DND-41 (cell line): Measurements from ENCODE around the gene TMEM62.

ENCODE experiments used
- ATAC-seq: fragments of 200-7000 bp; cut with Tn5 transposase; 3 replicates; pipeline ENCODE4 v1.9.1; 2021; ENCODE audit warnings: low read depth; ENCODE audit not compliant: insufficient read depth
- DNase-seq: peaks from one replicate; pipeline ENCODE4 v3.0.0-alpha.2; 2020
- H2AFZ ChIP-seq: 2 replicates; pipeline ENCODE4 v1.6.0; 2012; ENCODE audit warnings: low read depth, low read length
- H3K27ac ChIP-seq: 2 replicates; pipeline ENCODE4 v1.5.1; 2012; ENCODE audit warnings: low read length, inconsistent platforms
- H3K27me3 ChIP-seq: fragments of 200-600 bp; sonication (generic); 2 replicates; pipeline ENCODE4 v1.6.0; 2012; ENCODE audit warnings: low read length, mild to moderate bottlenecking, inconsistent platforms; ENCODE audit not compliant: insufficient read depth, poor library complexity
- H3K36me3 ChIP-seq: 2 replicates; pipeline ENCODE4 v1.5.1; 2012; ENCODE audit warnings: low read length, inconsistent platforms; ENCODE audit not compliant: insufficient read depth
- H3K4me1 ChIP-seq: 2 replicates; pipeline ENCODE4 v1.5.1; 2012; ENCODE audit warnings: mild to moderate bottlenecking, low read length; ENCODE audit not compliant: insufficient read depth
- H3K4me2 ChIP-seq: 2 replicates; pipeline ENCODE4 v1.6.0; 2012; ENCODE audit warnings: mild to moderate bottlenecking, moderate library complexity, low read length, inconsistent platforms; ENCODE audit not compliant: insufficient read depth
- H3K4me3 ChIP-seq, 2 experiments: fragments of 200-600 bp in 1 of 2; shearing (Covaris generic) in 1 of 2; 2 replicates each; pipeline ENCODE4 v1.5.1; 2012 to 2016; ENCODE audit warnings: inconsistent platforms in 2 of 2, low read length in 2 of 2, mild to moderate bottlenecking in 2 of 2, low read depth in 1 of 2, moderate library complexity in 1 of 2
- H3K79me2 ChIP-seq: 2 replicates; pipeline ENCODE4 v1.6.0; 2012; ENCODE audit warnings: low read length, inconsistent platforms; ENCODE audit not compliant: insufficient read depth
- H3K9ac ChIP-seq: 2 replicates; pipeline ENCODE4 v1.6.0; 2012; ENCODE audit warnings: low read depth, mild to moderate bottlenecking, inconsistent platforms, low read length, moderate library complexity
- H3K9me3 ChIP-seq: 2 replicates; pipeline ENCODE4 v1.5.1; 2012; ENCODE audit warnings: low read length, moderate library complexity, mild to moderate bottlenecking, inconsistent platforms; ENCODE audit not compliant: insufficient read depth, severe bottlenecking
- H4K20me1 ChIP-seq: 2 replicates; pipeline ENCODE4 v1.6.0; 2012; ENCODE audit warnings: low read length; ENCODE audit not compliant: insufficient read depth
- CTCF ChIP-seq: IDR thresholded peaks from 2 replicates; pipeline ENCODE4 v1.5.1; 2012; ENCODE audit warnings: borderline replicate concordance, low read length, moderate library complexity, mild to moderate bottlenecking; ENCODE audit not compliant: poor library complexity, severe bottlenecking; ENCODE audit errors: extremely low read depth
- EZH2 ChIP-seq: IDR thresholded peaks from 3 replicates; pipeline ENCODE4 v1.6.1; 2012; ENCODE audit warnings: borderline replicate concordance, low read depth, mild to moderate bottlenecking, moderate library complexity, low read length, inconsistent platforms; ENCODE audit not compliant: severe bottlenecking

TMEM62 gene

GRCh38 chr15:43091859-43092258 lies 41.5 kb upstream of the TMEM62 start:
- Histone ChIP-seq H3K36me3 (peaks cover under 1% of the 10 kb centered on the region), H3K4me3 (no peak overlapping the region), H3K9me3 (no peaks in the 10 kb centered on the region), H3K79me2 (peaks cover 76% of the 10 kb centered on the region), H3K4me1 (no peaks in the 10 kb centered on the region), H3K4me2 (no peak overlapping the region), H3K9ac (no peak overlapping the region), H2AFZ (no peak overlapping the region), H3K27me3 (no peaks in the 10 kb centered on the region), H4K20me1 (peaks cover 4% of the 10 kb centered on the region; the same call in 1 of the 2 replicates), H3K27ac (no peak overlapping the region)
- TF ChIP-seq CTCF (no peak), EZH2 (no peak)
- DNase-seq (no peak), ATAC-seq (no peak)

GRCh38 chr15:43093026-43093425 lies 40.4 kb upstream of the TMEM62 start:
- DNase-seq (no peak), ATAC-seq (no peak)
- H3K4me3 ChIP-seq = no peak overlapping the region
- no peaks in the 10 kb centered on the region for H3K27me3 ChIP-seq
- no peaks in the 10 kb centered on the region for H3K4me1 ChIP-seq
- H3K9ac ChIP-seq = no peak overlapping the region
- no peak overlapping the region for H2AFZ ChIP-seq
- peaks cover 6% of the 10 kb centered on the region; the same call in 1 of the 2 replicates for H4K20me1 ChIP-seq
- H3K4me2 ChIP-seq = no peak overlapping the region
- TF ChIP-seq CTCF (no peak), EZH2 (no peak)
- no peak overlapping the region for H3K27ac ChIP-seq
- H3K79me2 ChIP-seq = peaks cover 82% of the 10 kb centered on the region
- no peaks in the 10 kb centered on the region for H3K9me3 ChIP-seq
- H3K36me3 ChIP-seq = peaks cover 11% of the 10 kb centered on the region; the same call in 1 of the 2 replicates

- H3K9me3 ChIP-seq = no peaks in the 10 kb centered on the region
- DNase-seq (no peak), ATAC-seq (no peak)
- H3K27me3 ChIP-seq = no peaks in the 10 kb centered on the region
- H3K36me3 ChIP-seq = peaks cover 13% of the 10 kb centered on the region; the same call in 1 of the 2 replicates
- no peak overlapping the region for H3K9ac ChIP-seq
- H3K79me2 ChIP-seq = peaks cover 89% of the 10 kb centered on the region
- TF ChIP-seq CTCF (no peak), EZH2 (no peak)
- no peak overlapping the region for H2AFZ ChIP-seq
- H4K20me1 ChIP-seq = peaks cover 6% of the 10 kb centered on the region; the same call in 1 of the 2 replicates
- no peak overlapping the region for H3K4me2 ChIP-seq
- H3K27ac ChIP-seq = no peak overlapping the region
- H3K4me3 ChIP-seq = no peak overlapping the region
- no peaks in the 10 kb centered on the region for H3K4me1 ChIP-seq
Observed at GRCh38 chr15:43094416-43095030, 38.9 kb upstream of the TMEM62 start.

- H3K36me3 ChIP-seq = peaks cover 18% of the 10 kb centered on the region
- peaks cover 88% of the 10 kb centered on the region for H3K79me2 ChIP-seq
- no peak overlapping the region for H3K9ac ChIP-seq
- no peak overlapping the region for H2AFZ ChIP-seq
- no peaks in the 10 kb centered on the region for H3K27me3 ChIP-seq
- no peak overlapping the region for H3K4me2 ChIP-seq
- ATAC-seq (no peak), DNase-seq (no peak)
- H4K20me1 ChIP-seq = peaks cover 6% of the 10 kb centered on the region; the same call in 1 of the 2 replicates
- H3K4me1 ChIP-seq = no peaks in the 10 kb centered on the region
- no peak overlapping the region for H3K27ac ChIP-seq
- TF ChIP-seq CTCF (no peak), EZH2 (no peak)
- no peak overlapping the region for H3K4me3 ChIP-seq
- H3K9me3 ChIP-seq = no peaks in the 10 kb centered on the region
Observed at GRCh38 chr15:43095243-43095642, 38.1 kb upstream of the TMEM62 start.
